Measurements from ENCODE around the gene PAPPA2.

Gene PAPPA2

DNA sequence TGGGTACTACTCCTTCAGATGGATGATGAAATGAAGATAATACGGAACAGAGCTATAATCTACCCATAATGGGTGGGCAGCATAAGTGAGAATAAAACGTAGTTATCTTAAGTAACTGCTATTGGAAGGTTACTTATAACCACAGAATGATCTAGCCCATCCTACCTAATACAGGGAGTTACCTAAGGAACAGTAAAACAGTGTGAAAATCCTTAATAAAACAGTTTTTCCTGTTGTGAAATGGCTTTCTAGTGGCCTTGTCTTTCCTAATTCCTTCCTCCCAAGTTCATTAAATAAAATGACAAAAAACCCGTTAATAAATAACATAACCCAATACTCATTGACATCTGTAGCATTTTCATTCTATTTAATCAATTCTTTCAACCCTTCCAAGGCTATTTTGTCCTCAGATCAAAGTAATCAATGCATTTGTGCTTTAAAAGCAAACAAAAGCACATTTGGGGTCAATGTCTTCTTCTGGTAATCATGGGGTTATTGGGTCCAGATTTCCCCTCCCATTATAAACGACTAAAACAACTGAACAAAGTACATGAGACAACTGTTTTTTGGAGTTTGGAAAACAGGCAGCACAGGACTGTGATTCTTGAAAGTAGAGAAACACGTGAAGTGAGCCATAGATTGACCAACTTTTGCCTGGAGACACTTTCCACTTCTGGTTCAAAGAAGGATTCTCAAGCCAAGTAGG is 42.0 kb downstream of the PAPPA2 start:
- no peak for DNase-seq (ENCODE audit: low read depth)
- Histone ChIP-seq H3K9ac (ENCODE audit: low read length) (no peak overlapping the region), H3K27me3 (replicated peaks; ENCODE audit: control insufficient read depth, insufficient read depth, low read length) (no peaks in the 10 kb centered on the region), H3K4me1 (ENCODE audit: control insufficient read depth, insufficient read depth, low read length) (peaks cover 14% of the 10 kb centered on the region), H3K9me3 (ENCODE audit: control insufficient read depth, low read length) (no peaks in the 10 kb centered on the region), H3K36me3 (ENCODE audit: control insufficient read depth, insufficient read depth, low read length, severe bottlenecking) (no peaks in the 10 kb centered on the region), H3K4me3 (ENCODE audit: low read length) (no peak overlapping the region)

- Histone ChIP-seq H3K36me3 (ENCODE audit: control insufficient read depth, insufficient read depth, low read length, severe bottlenecking) (no peaks in the 10 kb centered on the region), H3K4me3 (ENCODE audit: low read length) (no peak overlapping the region), H3K27me3 (replicated peaks; ENCODE audit: control insufficient read depth, insufficient read depth, low read length) (no peaks in the 10 kb centered on the region), H3K4me1 (ENCODE audit: control insufficient read depth, insufficient read depth, low read length) (peaks cover 13% of the 10 kb centered on the region), H3K9me3 (ENCODE audit: control insufficient read depth, low read length) (no peaks in the 10 kb centered on the region), H3K9ac (ENCODE audit: low read length) (no peak overlapping the region)
- no peak for DNase-seq (ENCODE audit: low read depth)
Measured at GRCh38 chr1:176512966-176513365, 50.0 kb downstream of the PAPPA2 start.

DNA sequence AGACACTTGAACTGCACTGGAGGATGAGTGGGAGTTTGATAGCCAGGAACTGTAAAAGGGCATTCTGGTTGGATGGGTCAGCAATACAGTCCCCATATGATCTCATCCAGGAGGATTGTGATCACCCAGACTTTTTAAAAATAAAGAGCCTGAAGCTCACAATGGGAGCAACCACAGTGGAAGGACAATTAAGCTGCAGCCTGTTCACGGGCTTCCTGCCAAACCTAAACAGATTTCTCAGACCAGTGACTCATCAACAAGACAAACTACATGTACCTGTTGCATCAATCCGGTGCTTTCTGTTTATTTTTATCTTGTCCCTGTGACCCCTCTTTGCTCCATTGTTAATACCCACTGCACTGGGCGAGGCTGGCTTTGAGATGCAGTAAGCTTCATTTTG is 52.3 kb downstream of the PAPPA2 start:
- peak; percentile 13 for DNase-seq (ENCODE audit: low read depth)
- Histone ChIP-seq H3K36me3 (ENCODE audit: control insufficient read depth, insufficient read depth, low read length, severe bottlenecking) (no peaks in the 10 kb centered on the region), H3K4me1 (ENCODE audit: control insufficient read depth, insufficient read depth, low read length) (peaks cover 13% of the 10 kb centered on the region), H3K9ac (ENCODE audit: low read length) (no peak overlapping the region), H3K9me3 (ENCODE audit: control insufficient read depth, low read length) (no peaks in the 10 kb centered on the region), H3K27me3 (replicated peaks; ENCODE audit: control insufficient read depth, insufficient read depth, low read length) (no peaks in the 10 kb centered on the region), H3K4me3 (ENCODE audit: low read length) (no peak overlapping the region)

DNA sequence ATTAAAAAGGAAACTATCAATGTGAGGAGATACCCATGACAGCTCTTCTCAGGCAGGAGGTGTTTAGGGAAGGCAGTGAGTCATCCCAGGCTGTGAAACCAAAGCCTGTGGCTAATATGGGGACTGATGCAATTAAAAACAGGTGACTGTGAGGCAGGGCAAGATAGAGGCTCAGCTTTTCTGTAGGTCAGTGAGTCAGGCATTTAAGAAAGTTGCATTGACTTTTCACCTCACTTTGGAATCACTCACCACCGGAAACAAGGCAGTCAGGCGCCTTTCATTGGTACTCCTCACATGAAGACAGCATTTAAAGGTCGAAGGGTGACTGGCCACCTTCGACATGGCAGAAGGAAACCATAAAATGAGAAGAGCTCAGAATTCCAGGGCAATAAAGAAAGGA is 54.5 kb downstream of the PAPPA2 start:
- H3K4me1 ChIP-seq (ENCODE audit: control insufficient read depth, insufficient read depth, low read length) = peaks cover 13% of the 10 kb centered on the region
- DNase-seq (ENCODE audit: low read depth) = no peak

DNA sequence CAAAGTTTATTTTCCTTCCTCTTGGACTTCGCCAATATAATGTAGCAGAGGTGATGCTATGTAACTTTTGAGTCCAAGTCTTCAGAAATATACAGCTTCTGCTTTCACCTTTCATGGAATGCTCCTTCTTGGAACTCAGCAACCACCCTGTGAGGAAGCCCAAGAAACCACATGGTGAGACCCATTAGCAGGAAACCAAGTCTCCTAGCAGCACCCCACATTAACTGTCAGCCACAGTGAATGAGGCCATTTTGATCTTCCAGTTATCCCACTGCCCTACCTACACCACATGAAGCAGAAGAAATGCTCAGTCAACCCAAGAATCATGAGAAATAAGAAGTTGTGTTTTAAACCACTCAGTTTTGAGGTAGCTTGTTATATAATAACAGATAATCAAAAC is 58.2 kb downstream of the PAPPA2 start:
- no peak for DNase-seq (ENCODE audit: low read depth)
- Histone ChIP-seq H3K4me3 (ENCODE audit: low read length) (no peak overlapping the region), H3K9me3 (ENCODE audit: control insufficient read depth, low read length) (no peaks in the 10 kb centered on the region), H3K36me3 (ENCODE audit: control insufficient read depth, insufficient read depth, low read length, severe bottlenecking) (no peaks in the 10 kb centered on the region), H3K9ac (ENCODE audit: low read length) (no peak overlapping the region), H3K4me1 (ENCODE audit: control insufficient read depth, insufficient read depth, low read length) (peaks cover 3% of the 10 kb centered on the region), H3K27me3 (replicated peaks; ENCODE audit: control insufficient read depth, insufficient read depth, low read length) (peaks cover 4% of the 10 kb centered on the region)

More for the DNA sequence above, 54.5 kb downstream of the PAPPA2 start:
- no peaks in the 10 kb centered on the region for H3K9me3 ChIP-seq (ENCODE audit: control insufficient read depth, low read length)
- no peaks in the 10 kb centered on the region for H3K36me3 ChIP-seq (ENCODE audit: control insufficient read depth, insufficient read depth, low read length, severe bottlenecking)
- no peak overlapping the region for H3K4me3 ChIP-seq (ENCODE audit: low read length)
- no peak overlapping the region for H3K9ac ChIP-seq (ENCODE audit: low read length)
- no peaks in the 10 kb centered on the region for H3K27me3 ChIP-seq (replicated peaks; ENCODE audit: control insufficient read depth, insufficient read depth, low read length)

DNA sequence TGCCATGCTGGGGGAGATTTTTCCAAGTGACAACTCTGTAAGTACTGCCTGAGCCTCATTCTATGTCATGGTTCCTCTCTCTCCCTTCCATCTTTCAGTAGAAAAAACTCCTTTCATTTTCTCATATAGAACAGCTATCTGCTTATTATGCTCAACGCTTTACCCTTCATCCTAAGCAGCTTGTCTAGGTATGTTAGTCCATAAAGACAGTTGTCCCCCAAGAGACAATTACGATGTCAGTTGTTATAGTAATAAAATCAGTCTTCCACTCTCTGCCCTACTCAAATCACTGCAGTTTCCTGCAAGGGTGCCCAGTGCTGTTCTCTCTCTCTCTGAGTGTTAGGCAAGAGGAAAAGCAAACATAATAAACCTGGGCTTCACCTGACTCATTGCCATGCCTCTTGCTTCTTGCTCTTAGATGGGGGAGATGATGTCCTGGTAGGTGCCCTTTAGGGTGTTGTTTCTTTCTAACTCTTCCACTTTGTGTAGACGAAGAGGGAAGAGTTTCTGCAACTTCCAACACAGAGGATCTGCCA is 59.4 kb downstream of the PAPPA2 start:
- H3K9ac ChIP-seq (ENCODE audit: low read length) = no peak overlapping the region
- H3K9me3 ChIP-seq (ENCODE audit: control insufficient read depth, low read length) = no peaks in the 10 kb centered on the region
- H3K36me3 ChIP-seq (ENCODE audit: control insufficient read depth, insufficient read depth, low read length, severe bottlenecking) = no peaks in the 10 kb centered on the region
- H3K4me3 ChIP-seq (ENCODE audit: low read length) = no peak overlapping the region
- peaks cover 4% of the 10 kb centered on the region for H3K27me3 ChIP-seq (replicated peaks; ENCODE audit: control insufficient read depth, insufficient read depth, low read length)
- peaks cover 2% of the 10 kb centered on the region for H3K4me1 ChIP-seq (ENCODE audit: control insufficient read depth, insufficient read depth, low read length)
- no peak for DNase-seq (ENCODE audit: low read depth)

GRCh38 chr1:176529395-176530090 is 66.6 kb downstream of the PAPPA2 start:
- Histone ChIP-seq H3K27me3 (replicated peaks; ENCODE audit: control insufficient read depth, insufficient read depth, low read length) (peaks cover 15% of the 10 kb centered on the region), H3K9me3 (ENCODE audit: control insufficient read depth, low read length) (no peaks in the 10 kb centered on the region), H3K9ac (ENCODE audit: low read length) (no peak overlapping the region), H3K36me3 (ENCODE audit: control insufficient read depth, insufficient read depth, low read length, severe bottlenecking) (no peaks in the 10 kb centered on the region), H3K4me1 (ENCODE audit: control insufficient read depth, insufficient read depth, low read length) (no peaks in the 10 kb centered on the region), H3K4me3 (ENCODE audit: low read length) (no peak overlapping the region)
- no peak for DNase-seq (ENCODE audit: low read depth)

GRCh38 chr1:176531036-176531435 is 68.1 kb downstream of the PAPPA2 start:
- no peaks in the 10 kb centered on the region for H3K9me3 ChIP-seq (ENCODE audit: control insufficient read depth, low read length)
- no peaks in the 10 kb centered on the region for H3K4me1 ChIP-seq (ENCODE audit: control insufficient read depth, insufficient read depth, low read length)
- no peak overlapping the region for H3K9ac ChIP-seq (ENCODE audit: low read length)
- H3K4me3 ChIP-seq (ENCODE audit: low read length) = no peak overlapping the region
- H3K27me3 ChIP-seq (replicated peaks; ENCODE audit: control insufficient read depth, insufficient read depth, low read length) = peaks cover 18% of the 10 kb centered on the region
- DNase-seq (ENCODE audit: low read depth) = no peak
- no peaks in the 10 kb centered on the region for H3K36me3 ChIP-seq (ENCODE audit: control insufficient read depth, insufficient read depth, low read length, severe bottlenecking)

- H3K9ac ChIP-seq (ENCODE audit: low read length) = no peak overlapping the region
- H3K9me3 ChIP-seq (ENCODE audit: control insufficient read depth, low read length) = no peaks in the 10 kb centered on the region
- H3K4me1 ChIP-seq (ENCODE audit: control insufficient read depth, insufficient read depth, low read length) = no peaks in the 10 kb centered on the region
- peaks cover 18% of the 10 kb centered on the region for H3K27me3 ChIP-seq (replicated peaks; ENCODE audit: control insufficient read depth, insufficient read depth, low read length)
- H3K4me3 ChIP-seq (ENCODE audit: low read length) = no peak overlapping the region
- DNase-seq (ENCODE audit: low read depth) = no peak
- no peaks in the 10 kb centered on the region for H3K36me3 ChIP-seq (ENCODE audit: control insufficient read depth, insufficient read depth, low read length, severe bottlenecking)
Measured at GRCh38 chr1:176531921-176532897, 69.2 kb downstream of the PAPPA2 start.

GRCh38 chr1:176533020-176533419 is 70.0 kb downstream of the PAPPA2 start:
- no peak for DNase-seq (ENCODE audit: low read depth)
- H3K9ac ChIP-seq (ENCODE audit: low read length) = no peak overlapping the region
- H3K4me1 ChIP-seq (ENCODE audit: control insufficient read depth, insufficient read depth, low read length) = no peaks in the 10 kb centered on the region
- H3K4me3 ChIP-seq (ENCODE audit: low read length) = no peak overlapping the region
- no peaks in the 10 kb centered on the region for H3K9me3 ChIP-seq (ENCODE audit: control insufficient read depth, low read length)
- no peaks in the 10 kb centered on the region for H3K36me3 ChIP-seq (ENCODE audit: control insufficient read depth, insufficient read depth, low read length, severe bottlenecking)
- peaks cover 14% of the 10 kb centered on the region for H3K27me3 ChIP-seq (replicated peaks; ENCODE audit: control insufficient read depth, insufficient read depth, low read length)

GRCh38 chr1:176536588-176536987 is 73.6 kb downstream of the PAPPA2 start:
- Histone ChIP-seq H3K9ac (ENCODE audit: low read length) (no peak overlapping the region), H3K4me3 (ENCODE audit: low read length) (no peak overlapping the region), H3K9me3 (ENCODE audit: control insufficient read depth, low read length) (peaks cover 7% of the 10 kb centered on the region), H3K36me3 (ENCODE audit: control insufficient read depth, insufficient read depth, low read length, severe bottlenecking) (no peaks in the 10 kb centered on the region), H3K4me1 (ENCODE audit: control insufficient read depth, insufficient read depth, low read length) (no peaks in the 10 kb centered on the region), H3K27me3 (replicated peaks; ENCODE audit: control insufficient read depth, insufficient read depth, low read length) (peaks cover 3% of the 10 kb centered on the region)
- DNase-seq (ENCODE audit: low read depth) = no peak

Measured in adipocyte (in vitro differentiated cells).